ENCODE measurements around the gene PAK1. TPM values are rescaled to one million over a fixed set of nuclear protein-coding genes. Genes with fewer than 3 reads are reported as not detected.

Gene PAK1
- total and polyA plus RNA-seq, 9 of the 15 experiments (the other 6 are each of a cell fraction or from before 2014, with no cell fraction given), result 0.52 to 11.7 (median 1.9) TPM

- H3K27me3 ChIP-seq (ENCODE audit: control insufficient read depth in 2 of 2, insufficient read depth in 2 of 2, low read length in 2 of 2), result no peaks in the 10 kb centered on the region; a peak in 1 of 5 replicates
- WGBS (ENCODE audit: insufficient coverage, low coverage, missing lambda C conversion rate), result 0% methylated on average over 1 of the region's 1 CpG
- no peak overlapping the region for H3K9ac ChIP-seq (ENCODE audit: insufficient read depth in 1 of 2, low read depth in 2 of 2, low read length in 2 of 2)
- intact Hi-C loops (cut with micrococcal nuclease), result loop anchor here (5.0 kb wide), 1 partner anchor 40 kb away; no protein-coding TSS in a partner anchor
- FAIRE-seq, result no peak
- H2AFZ ChIP-seq (ENCODE audit: low read depth, low read length), result no peak overlapping the region
- DNase-seq (ENCODE audit: extremely low read depth in 1 of 4, low spot score in 3 of 4), result no peak
- H3K79me2 ChIP-seq (ENCODE audit: control insufficient read depth, insufficient read depth, low read length), result no peaks in the 10 kb centered on the region
- no peaks in the 10 kb centered on the region for H3K9me3 ChIP-seq (replicated peaks; ENCODE audit: control insufficient read depth, insufficient read depth, low read depth, low read length)
- H3K27ac ChIP-seq (ENCODE audit: extremely low read depth, low read depth, low read length), result no peak overlapping the region
- no peak for ATAC-seq
- TF ChIP-seq, protein P1, sequence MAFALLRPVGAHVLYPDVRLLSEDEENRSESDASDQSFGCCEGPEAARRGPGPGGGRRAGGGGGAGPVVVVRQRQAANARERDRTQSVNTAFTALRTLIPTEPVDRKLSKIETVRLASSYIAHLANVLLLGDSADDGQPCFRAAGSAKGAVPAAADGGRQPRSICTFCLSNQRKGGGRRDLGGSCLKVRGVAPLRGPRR (CRISPR knock-in tag; IDR thresholded peaks at IDR 0.05), result no peak
- TF ChIP-seq, protein P2, sequence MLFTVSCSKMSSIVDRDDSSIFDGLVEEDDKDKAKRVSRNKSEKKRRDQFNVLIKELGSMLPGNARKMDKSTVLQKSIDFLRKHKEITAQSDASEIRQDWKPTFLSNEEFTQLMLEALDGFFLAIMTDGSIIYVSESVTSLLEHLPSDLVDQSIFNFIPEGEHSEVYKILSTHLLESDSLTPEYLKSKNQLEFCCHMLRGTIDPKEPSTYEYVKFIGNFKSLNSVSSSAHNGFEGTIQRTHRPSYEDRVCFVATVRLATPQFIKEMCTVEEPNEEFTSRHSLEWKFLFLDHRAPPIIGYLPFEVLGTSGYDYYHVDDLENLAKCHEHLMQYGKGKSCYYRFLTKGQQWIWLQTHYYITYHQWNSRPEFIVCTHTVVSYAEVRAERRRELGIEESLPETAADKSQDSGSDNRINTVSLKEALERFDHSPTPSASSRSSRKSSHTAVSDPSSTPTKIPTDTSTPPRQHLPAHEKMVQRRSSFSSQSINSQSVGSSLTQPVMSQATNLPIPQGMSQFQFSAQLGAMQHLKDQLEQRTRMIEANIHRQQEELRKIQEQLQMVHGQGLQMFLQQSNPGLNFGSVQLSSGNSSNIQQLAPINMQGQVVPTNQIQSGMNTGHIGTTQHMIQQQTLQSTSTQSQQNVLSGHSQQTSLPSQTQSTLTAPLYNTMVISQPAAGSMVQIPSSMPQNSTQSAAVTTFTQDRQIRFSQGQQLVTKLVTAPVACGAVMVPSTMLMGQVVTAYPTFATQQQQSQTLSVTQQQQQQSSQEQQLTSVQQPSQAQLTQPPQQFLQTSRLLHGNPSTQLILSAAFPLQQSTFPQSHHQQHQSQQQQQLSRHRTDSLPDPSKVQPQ (CRISPR knock-in tag; IDR thresholded peaks at IDR 0.05; ENCODE audit: borderline replicate concordance), result no peak
- TF ChIP-seq, protein P3, sequence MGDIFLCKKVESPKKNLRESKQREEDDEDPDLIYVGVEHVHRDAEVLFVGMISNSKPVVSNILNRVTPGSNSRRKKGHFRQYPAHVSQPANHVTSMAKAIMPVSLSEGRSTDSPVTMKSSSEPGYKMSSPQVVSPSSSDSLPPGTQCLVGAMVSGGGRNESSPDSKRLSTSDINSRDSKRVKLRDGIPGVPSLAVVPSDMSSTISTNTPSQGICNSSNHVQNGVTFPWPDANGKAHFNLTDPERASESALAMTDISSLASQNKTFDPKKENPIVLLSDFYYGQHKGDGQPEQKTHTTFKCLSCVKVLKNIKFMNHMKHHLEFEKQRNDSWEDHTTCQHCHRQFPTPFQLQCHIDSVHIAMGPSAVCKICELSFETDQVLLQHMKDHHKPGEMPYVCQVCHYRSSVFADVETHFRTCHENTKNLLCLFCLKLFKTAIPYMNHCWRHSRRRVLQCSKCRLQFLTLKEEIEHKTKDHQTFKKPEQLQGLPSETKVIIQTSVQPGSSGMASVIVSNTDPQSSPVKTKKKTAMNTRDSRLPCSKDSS (IDR thresholded peaks at IDR 0.05; ENCODE audit: low read depth, partially characterized antibody), result no peak
- TF ChIP-seq RB1 (IDR thresholded peaks at IDR 0.05; ENCODE audit: low read depth), result no peak
- TF ChIP-seq EZH2 (IDR thresholded peaks at IDR 0.05; ENCODE audit: borderline replicate concordance, low read depth, low read length), result no peak
- no peak for TF ChIP-seq PHF21A (IDR thresholded peaks at IDR 0.05; ENCODE audit: borderline replicate concordance, low read depth)
- no peak overlapping the region for H3K4me3 ChIP-seq
- BruUV-seq (replicated peaks), result no TSS peak
- ChIA-PET CTCF (ENCODE audit: low intra/inter-chr PET ratio) (no interaction called here), POLR2A (no interaction called here)
- in situ Hi-C loops (cut with MboI), result no loop called here
- no peaks in the 10 kb centered on the region for H3K9me1 ChIP-seq (ENCODE audit: control insufficient read depth, insufficient read depth, low read length)
- H3K36me3 ChIP-seq (ENCODE audit: control insufficient read depth, insufficient read depth, low read length), result no peaks in the 10 kb centered on the region
- H3K4me2 ChIP-seq (ENCODE audit: insufficient read depth, low read length), result no peak overlapping the region
- H3K4me1 ChIP-seq (replicated peaks in 1 of 2; ENCODE audit: control insufficient read depth in 2 of 2, insufficient read depth in 2 of 2, low read length in 2 of 2), result peaks cover 0 to 4% of the 10 kb centered on the region in 2 experiments; a peak in 2 of 5 replicates
- no peaks in the 10 kb centered on the region for H4K20me1 ChIP-seq (replicated peaks; ENCODE audit: control insufficient read depth, insufficient read depth, low read length)
These were observed 51.2 kb downstream of the PAK1 start for GRCh38 chr11:77422687-77423086.
